Central memory CD8-positive, alpha-beta T cell (primary cell): ENCODE measurements around the gene SLC16A10.
"Not testable (repeated sequence)": the region's sequence is repeated elsewhere in the genome, so short reads cannot be mapped to it uniquely, and the experiment has no call there.

Experiments
- ATAC-seq: fragments of 150-1000 bp; cut with Tn5 transposase; replicated peaks from 2 replicates; pipeline ENCODE4 v1.10.0; 2022; ENCODE audit warnings: mild to moderate bottlenecking, moderate FRiP score, moderate number of reproducible peaks; ENCODE audit not compliant: poor library complexity, severe bottlenecking; ENCODE audit errors: extremely low read depth
- DNase-seq, 2 donors: peaks; one replicate each; pipeline ENCODE4 v3.0.0; 2021; ENCODE audit warnings: low spot score in 2 of 2
- H3K27ac Mint-ChIP-seq: one replicate; pipeline ENCODE4 v1.8.0; 2022; ENCODE audit warnings: low read depth, mild to moderate bottlenecking, moderate library complexity, mixed read lengths
- H3K27me3 Mint-ChIP-seq: one replicate; pipeline ENCODE4 v1.8.0; 2022; ENCODE audit warnings: mixed read lengths
- H3K36me3 Mint-ChIP-seq: one replicate; pipeline ENCODE4 v1.8.0; 2022; ENCODE audit warnings: mild to moderate bottlenecking, moderate library complexity, mixed read lengths; ENCODE audit not compliant: insufficient read depth
- H3K4me1 Mint-ChIP-seq: one replicate; pipeline ENCODE4 v1.8.0; 2022; ENCODE audit warnings: mixed read lengths
- H3K4me3 Mint-ChIP-seq: one replicate; pipeline ENCODE4 v1.8.0; 2022; ENCODE audit warnings: mild to moderate bottlenecking, moderate library complexity, mixed read lengths
- H3K9me3 Mint-ChIP-seq: one replicate; pipeline ENCODE4 v1.8.0; 2022; ENCODE audit warnings: mixed read lengths

The SLC16A10 gene

GRCh38 chr6:111254779-111255166 lies 167.5 kb downstream of the SLC16A10 start:
- no peak overlapping the region for H3K4me3 Mint-ChIP-seq
- no peaks in the 10 kb centered on the region for H3K9me3 Mint-ChIP-seq
- peak overlapping the region; percentile 33 for H3K27ac Mint-ChIP-seq
- ATAC-seq (no peak), DNase-seq (no peak)
- H3K36me3 Mint-ChIP-seq, result peaks cover 5% of the 10 kb centered on the region
- H3K4me1 Mint-ChIP-seq, result peaks cover 8% of the 10 kb centered on the region
- peaks cover 21% of the 10 kb centered on the region for H3K27me3 Mint-ChIP-seq

- not testable (repeated sequence) for H3K4me1 Mint-ChIP-seq, H3K4me3 Mint-ChIP-seq, ATAC-seq, DNase-seq, H3K36me3 Mint-ChIP-seq, H3K9me3 Mint-ChIP-seq, H3K27ac Mint-ChIP-seq
- peaks cover 21% of the 10 kb centered on the region for H3K27me3 Mint-ChIP-seq
Measured at GRCh38 chr6:111255838-111256237, 168.5 kb downstream of the SLC16A10 start.

- Mint-ChIP-seq H3K27ac (no peak overlapping the region), H3K9me3 (no peaks in the 10 kb centered on the region), H3K27me3 (peaks cover 21% of the 10 kb centered on the region), H3K36me3 (peaks cover 9% of the 10 kb centered on the region), H3K4me1 (peaks cover 8% of the 10 kb centered on the region), H3K4me3 (no peak overlapping the region)
- ATAC-seq (no peak), DNase-seq (no peak)
Measured at GRCh38 chr6:111256646-111257045, 169.3 kb downstream of the SLC16A10 start.

GRCh38 chr6:111258010-111258409 lies 170.7 kb downstream of the SLC16A10 start:
- Mint-ChIP-seq H3K27me3 (peaks cover 21% of the 10 kb centered on the region), H3K4me3 (no peak overlapping the region), H3K4me1 (peaks cover 8% of the 10 kb centered on the region), H3K36me3 (peaks cover 9% of the 10 kb centered on the region), H3K9me3 (no peaks in the 10 kb centered on the region), H3K27ac (no peak overlapping the region)
- DNase-seq, result no peak
- no peak for ATAC-seq

- peak overlapping the region; percentile 61 for H3K4me3 Mint-ChIP-seq
- peaks cover 8% of the 10 kb centered on the region for H3K4me1 Mint-ChIP-seq
- peak overlapping the region; percentile 87 for H3K27ac Mint-ChIP-seq
- peaks cover 17% of the 10 kb centered on the region for H3K27me3 Mint-ChIP-seq
- no peaks in the 10 kb centered on the region for H3K9me3 Mint-ChIP-seq
- no peak for DNase-seq
- H3K36me3 Mint-ChIP-seq, result peaks cover 10% of the 10 kb centered on the region
- peak; percentile 6 for ATAC-seq
Measured at GRCh38 chr6:111258615-111259088, 171.3 kb downstream of the SLC16A10 start.

GRCh38 chr6:111259089-111259831 lies 172.0 kb downstream of the SLC16A10 start:
- Mint-ChIP-seq H3K27me3 (peaks cover 11% of the 10 kb centered on the region), H3K4me3 (peak overlapping the region; percentile 61), H3K9me3 (no peaks in the 10 kb centered on the region), H3K36me3 (peaks cover 12% of the 10 kb centered on the region), H3K27ac (peak overlapping the region; percentile 87), H3K4me1 (peaks cover 8% of the 10 kb centered on the region)
- peak; percentile 99 for DNase-seq
- peak; percentile 97 for ATAC-seq

GRCh38 chr6:111260570-111261298 lies 173.4 kb downstream of the SLC16A10 start:
- Mint-ChIP-seq H3K9me3 (no peaks in the 10 kb centered on the region), H3K27ac (peak overlapping the region; percentile 22), H3K36me3 (peaks cover 12% of the 10 kb centered on the region), H3K4me3 (peak overlapping the region; percentile 61), H3K27me3 (no peaks in the 10 kb centered on the region), H3K4me1 (peaks cover 8% of the 10 kb centered on the region)
- DNase-seq, result no peak
- ATAC-seq, result no peak

- Mint-ChIP-seq H3K36me3 (peaks cover 23% of the 10 kb centered on the region), H3K4me3 (no peak overlapping the region), H3K9me3 (no peaks in the 10 kb centered on the region), H3K27ac (no peak overlapping the region), H3K4me1 (peaks cover 13% of the 10 kb centered on the region), H3K27me3 (no peaks in the 10 kb centered on the region)
- no peak for ATAC-seq
- DNase-seq, result no peak
Measured at GRCh38 chr6:111263837-111264236, 176.5 kb downstream of the SLC16A10 start.

GRCh38 chr6:111265842-111266241 lies 178.5 kb downstream of the SLC16A10 start:
- Mint-ChIP-seq H3K36me3 (peaks cover 16% of the 10 kb centered on the region), H3K27me3 (no peaks in the 10 kb centered on the region), H3K9me3 (no peaks in the 10 kb centered on the region), H3K4me1 (peaks cover 12% of the 10 kb centered on the region), H3K4me3 (no peak overlapping the region), H3K27ac (no peak overlapping the region)
- ATAC-seq (no peak), DNase-seq (no peak)

GRCh38 chr6:111266276-111266675 lies 179.0 kb downstream of the SLC16A10 start:
- Mint-ChIP-seq H3K9me3 (no peaks in the 10 kb centered on the region), H3K27me3 (no peaks in the 10 kb centered on the region)

GRCh38 chr6:111267764-111268333 lies 180.5 kb downstream of the SLC16A10 start:
- peaks cover 18% of the 10 kb centered on the region for H3K36me3 Mint-ChIP-seq

More at GRCh38 chr6:111266276-111266675, 179.0 kb downstream of the SLC16A10 start:
- no peak overlapping the region for H3K4me3 Mint-ChIP-seq
- ATAC-seq, result no peak
- H3K36me3 Mint-ChIP-seq, result peaks cover 16% of the 10 kb centered on the region
- no peak for DNase-seq
- peaks cover 12% of the 10 kb centered on the region for H3K4me1 Mint-ChIP-seq
- H3K27ac Mint-ChIP-seq, result no peak overlapping the region

GRCh38 chr6:111269401-111269970 lies 182.2 kb downstream of the SLC16A10 start:
- ATAC-seq (no peak), DNase-seq (no peak)
- H3K27ac Mint-ChIP-seq, result no peak overlapping the region
- peaks cover 18% of the 10 kb centered on the region for H3K36me3 Mint-ChIP-seq
- H3K4me3 Mint-ChIP-seq, result no peak overlapping the region
- peaks cover 12% of the 10 kb centered on the region for H3K4me1 Mint-ChIP-seq
- H3K27me3 Mint-ChIP-seq, result no peaks in the 10 kb centered on the region
- peaks cover 6% of the 10 kb centered on the region for H3K9me3 Mint-ChIP-seq

More at GRCh38 chr6:111267764-111268333, 180.5 kb downstream of the SLC16A10 start:
- Mint-ChIP-seq H3K4me3 (no peak overlapping the region), H3K9me3 (no peaks in the 10 kb centered on the region), H3K4me1 (peaks cover 12% of the 10 kb centered on the region), H3K27me3 (no peaks in the 10 kb centered on the region), H3K27ac (no peak overlapping the region)
- ATAC-seq (no peak), DNase-seq (no peak)
